DOHH2 (cell line): ENCODE measurements around the gene PCDHGB3.

Experiments used
- CTCF ChIP-seq: fragments of 200-600 bp; sonication (generic); IDR thresholded peaks from one replicate; pipeline ENCODE4 v1.5.1; 2014; ENCODE audit warnings: antibody characterized with exemption, mild to moderate bottlenecking, low read depth, low read length; ENCODE audit not compliant: poor library complexity, severe bottlenecking
- EZH2phosphoT487 ChIP-seq: fragments of 200-600 bp; sonication (generic); IDR thresholded peaks from 2 replicates; pipeline ENCODE4 v1.6.1; 2017; ENCODE audit warnings: borderline replicate concordance, mild to moderate bottlenecking, antibody characterized with exemption, low read length, moderate library complexity, mixed read lengths

GRCh38 chr5:141420855-141421488 is 50.9 kb downstream of the PCDHGB3 start, which contains the start of gene PCDHGA11:
- TF ChIP-seq CTCF, result peak; percentile 68
- TF ChIP-seq EZH2phosphoT487, result no peak
